NCI-H2227 (cell line): ENCODE measurements around the gene PSMD8.
"Not testable (repeated sequence)": the region's sequence is repeated elsewhere in the genome, so short reads cannot be mapped to it uniquely, and the experiment has no call there.

Experiments used
- DNase-seq: peaks from one replicate; lab custom pipeline; 2025; ENCODE audit not compliant: unreplicated experiment; lab: John Stamatoyannopoulos, UW

PSMD8 gene

GRCh38 chr19:38361633-38362075, 12.7 kb upstream of the PSMD8 start:
- peak; percentile 100 for DNase-seq

DNA sequence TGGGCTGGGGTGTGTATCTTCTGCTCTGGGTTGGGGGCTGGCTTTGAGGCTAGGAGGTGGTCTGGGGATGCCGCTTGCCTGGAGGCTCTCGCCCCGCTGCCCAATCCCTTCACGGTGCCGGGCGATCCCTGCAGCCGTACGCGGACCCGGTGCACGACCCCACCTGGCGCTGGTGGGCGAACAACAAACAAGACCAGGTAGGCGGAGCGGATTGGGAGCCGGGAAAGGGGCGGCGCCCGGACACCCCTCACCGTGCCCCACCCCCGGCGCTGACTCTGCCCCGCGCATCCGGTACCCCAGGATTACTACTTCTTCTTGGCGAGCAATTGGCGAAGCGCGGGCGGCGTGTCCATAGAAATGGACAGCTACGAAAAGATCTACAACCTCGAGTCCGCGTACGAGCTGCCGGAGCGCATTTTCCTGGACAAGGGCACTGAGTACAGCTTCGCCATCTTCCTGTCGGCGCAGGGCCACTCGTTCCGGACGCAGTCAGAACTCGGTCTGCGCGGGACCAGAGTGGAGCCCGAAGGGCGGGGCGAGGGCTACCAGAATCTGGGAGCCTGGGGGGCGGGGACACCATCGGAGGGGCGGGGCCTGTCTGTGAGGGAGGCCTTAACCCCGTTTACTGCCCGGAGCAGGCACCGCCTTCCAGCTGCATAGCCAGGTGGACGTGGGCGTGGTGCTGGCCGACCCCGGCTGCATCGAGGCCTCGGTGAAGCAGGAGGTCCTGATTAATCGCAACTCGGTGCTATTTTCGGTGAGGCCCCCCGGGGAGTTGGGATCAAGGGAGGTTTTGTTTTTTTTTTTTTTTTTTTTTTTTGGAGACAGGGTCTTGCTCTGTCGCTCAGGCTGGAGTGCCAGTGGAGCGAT, 12.1 kb upstream of the PSMD8 start:
- peak; percentile 100 for DNase-seq

- DNase-seq = not testable (repeated sequence)
These were observed 11.3 kb upstream of the PSMD8 start for GRCh38 chr19:38362946-38363688.

- no peak for DNase-seq
These were observed 7.3 kb upstream of the PSMD8 start for GRCh38 chr19:38367041-38367440.

- DNase-seq = no peak
These were observed 4.8 kb upstream of the PSMD8 start for GRCh38 chr19:38369584-38369983.

DNA sequence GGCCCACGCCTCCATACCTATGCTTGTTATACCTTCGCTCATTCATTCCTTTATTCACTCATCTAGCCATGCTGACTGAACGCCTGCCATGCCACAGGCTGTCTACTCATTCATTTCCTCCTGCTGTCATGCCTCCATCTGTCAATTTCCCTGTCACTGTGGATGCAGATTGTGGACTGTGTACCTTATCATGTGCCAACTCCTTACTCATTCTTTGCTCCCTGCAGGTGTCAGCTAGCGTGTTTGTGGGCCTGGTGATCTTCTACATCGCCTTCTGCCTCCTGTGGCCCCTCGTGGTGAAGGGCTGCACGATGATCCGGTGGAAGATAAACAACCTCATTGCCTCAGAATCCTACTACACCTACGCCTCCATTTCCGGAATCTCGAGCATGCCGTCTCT, 4.1 kb upstream of the PSMD8 start:
- DNase-seq = no peak

GRCh38 chr19:38371081-38371480, 3.3 kb upstream of the PSMD8 start:
- no peak for DNase-seq

- DNase-seq = no peak
These were observed 452 bp upstream of the PSMD8 start for GRCh38 chr19:38373907-38374331.

DNA sequence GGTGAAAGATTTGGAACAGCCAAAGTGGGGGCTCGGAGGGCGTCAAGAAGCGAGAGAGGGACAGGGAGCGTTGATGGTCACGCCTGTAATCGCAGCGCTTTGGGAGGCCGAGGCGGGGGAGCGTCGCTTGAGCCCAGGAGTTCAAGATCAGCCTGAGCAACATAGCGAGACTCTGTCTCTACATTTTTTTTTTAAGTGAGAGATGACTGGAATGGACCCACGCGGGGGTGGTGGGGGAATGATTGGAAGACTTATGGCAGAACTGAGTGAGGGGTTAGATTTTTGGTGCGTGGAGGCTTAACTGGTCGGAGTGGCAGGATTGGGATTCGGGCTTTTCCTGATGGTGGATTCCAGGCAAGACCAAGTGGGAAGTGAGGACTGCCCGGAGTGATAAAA, 725 bp downstream of the PSMD8 start:
- DNase-seq = peak; percentile 89

DNA sequence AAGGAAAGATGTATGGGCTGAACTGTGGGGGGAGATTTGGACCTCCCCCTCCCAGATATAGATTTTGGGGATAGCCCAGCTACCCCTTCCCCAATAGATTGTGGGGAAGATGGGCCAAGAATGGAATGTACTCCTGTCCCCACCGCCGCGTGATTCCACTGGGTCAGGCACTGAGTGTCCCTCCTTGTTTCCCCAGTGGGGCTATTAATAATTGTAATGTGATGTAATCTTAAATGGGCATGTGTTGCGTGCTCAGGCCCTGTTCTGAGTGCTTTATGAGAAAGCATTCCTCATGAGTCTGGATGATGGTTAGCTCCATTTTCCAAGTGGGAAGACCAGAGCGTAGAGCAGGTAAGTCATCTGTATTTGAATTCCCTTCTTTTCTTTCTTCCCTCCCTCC, 1.4 kb downstream of the PSMD8 start:
- DNase-seq = no peak

DNA sequence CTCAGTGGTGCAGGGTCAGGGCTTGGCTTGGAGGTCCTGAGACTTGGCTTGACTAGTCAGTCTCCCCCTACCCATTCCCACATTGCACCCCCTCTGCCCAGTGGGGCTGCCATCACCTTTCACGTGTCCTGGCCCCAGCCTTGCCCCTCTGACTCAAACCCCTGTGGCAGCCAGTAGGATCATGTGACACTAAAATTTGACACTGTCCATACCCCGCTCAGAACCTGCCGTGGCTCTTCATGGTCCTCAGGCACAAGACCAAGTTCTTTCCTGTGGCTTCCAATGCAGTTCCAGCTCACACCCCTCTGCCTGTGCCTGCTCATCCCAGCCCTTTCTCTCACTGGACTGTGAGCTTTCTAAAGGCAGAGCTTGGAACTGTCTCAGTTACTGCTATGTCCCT, 2.2 kb downstream of the PSMD8 start:
- DNase-seq = no peak

GRCh38 chr19:38377052-38377451, 2.7 kb downstream of the PSMD8 start:
- DNase-seq = no peak

DNA sequence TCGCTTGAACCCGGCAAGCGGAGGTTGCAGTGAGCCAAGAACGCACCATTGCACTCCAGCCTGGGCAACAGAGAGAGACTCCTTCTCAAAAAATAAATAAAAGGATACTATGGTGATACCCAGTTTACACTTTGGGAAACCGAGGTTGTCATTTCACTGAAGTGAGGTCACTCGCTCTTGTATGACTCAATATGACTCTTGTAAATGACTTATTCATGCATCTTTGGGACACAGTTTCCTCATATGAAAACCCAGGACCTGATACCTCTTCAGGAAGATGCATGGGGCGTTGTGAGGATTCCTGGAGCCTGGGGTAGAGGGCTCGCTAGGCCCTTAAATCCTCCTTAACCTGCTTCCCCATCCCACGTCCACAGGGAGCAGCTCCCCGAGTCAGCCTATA, 4.5 kb downstream of the PSMD8 start:
- no peak for DNase-seq

DNA sequence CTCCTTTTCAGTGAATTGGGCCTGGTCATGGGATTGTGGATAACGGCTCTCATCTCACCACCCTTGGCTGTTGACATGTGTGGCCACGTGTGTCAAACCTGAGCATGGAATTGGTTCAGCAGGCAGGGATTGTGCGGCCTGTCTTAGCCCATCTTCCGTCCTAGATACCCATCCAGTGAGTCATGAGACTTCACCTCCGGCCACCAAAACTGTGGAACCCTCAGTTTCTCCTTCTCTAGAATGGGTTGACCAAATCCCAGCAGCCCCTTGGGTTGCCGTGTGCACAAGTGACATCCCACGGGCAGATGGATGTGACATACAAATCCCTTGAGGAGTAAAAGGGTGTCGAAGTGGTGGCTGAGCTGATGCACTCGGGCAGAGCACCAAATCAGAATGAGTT, 6.8 kb downstream of the PSMD8 start:
- DNase-seq = no peak

GRCh38 chr19:38383184-38383583, 8.8 kb downstream of the PSMD8 start:
- DNase-seq = no peak

- no peak for DNase-seq
These were observed 9.4 kb downstream of the PSMD8 start for GRCh38 chr19:38383743-38384142.

DNA sequence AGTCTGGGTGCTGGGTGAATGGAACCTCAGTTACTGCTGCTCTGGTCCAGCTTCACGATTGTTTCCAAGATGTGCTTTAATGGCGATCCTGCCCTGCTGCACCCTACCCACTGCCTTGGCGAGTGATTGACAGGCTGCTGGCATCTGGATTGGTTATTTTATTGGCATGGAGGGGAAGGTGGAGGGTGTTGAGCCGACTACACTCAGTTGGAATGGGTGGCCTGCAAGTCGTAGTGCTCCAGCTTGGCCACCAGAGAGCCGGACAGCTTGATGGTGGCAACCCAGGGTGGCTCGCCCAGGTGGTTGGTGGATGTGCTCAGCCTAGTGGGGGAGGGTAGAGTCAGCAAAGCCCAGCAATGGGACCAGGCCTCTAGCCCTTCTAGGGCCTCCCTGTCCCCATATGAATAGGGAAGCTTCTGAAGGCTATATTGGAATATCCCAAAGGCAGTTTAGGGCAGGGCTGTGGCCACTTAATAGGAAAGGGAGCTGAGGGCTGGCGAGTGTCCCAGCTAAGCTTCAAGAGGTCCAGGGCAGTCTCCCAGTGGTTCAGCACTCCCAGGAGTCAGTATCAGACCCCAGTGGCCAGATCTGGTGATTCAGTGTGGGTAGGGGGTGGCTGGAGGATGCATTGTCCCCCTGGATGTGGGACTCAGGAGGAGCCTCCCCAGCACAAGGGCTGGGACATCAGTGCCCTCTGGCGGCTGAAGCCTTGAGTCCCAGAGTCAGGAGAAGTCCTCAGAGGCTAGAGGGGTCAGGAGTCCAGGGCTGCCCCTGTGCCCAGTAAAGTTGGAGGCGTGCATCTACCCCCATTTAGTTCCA, 10.0 kb downstream of the PSMD8 start:
- DNase-seq = no peak

- DNase-seq = no peak
These were observed 10.9 kb downstream of the PSMD8 start for GRCh38 chr19:38385057-38385803.

GRCh38 chr19:38385804-38386257, 11.5 kb downstream of the PSMD8 start:
- DNase-seq = no peak

DNA sequence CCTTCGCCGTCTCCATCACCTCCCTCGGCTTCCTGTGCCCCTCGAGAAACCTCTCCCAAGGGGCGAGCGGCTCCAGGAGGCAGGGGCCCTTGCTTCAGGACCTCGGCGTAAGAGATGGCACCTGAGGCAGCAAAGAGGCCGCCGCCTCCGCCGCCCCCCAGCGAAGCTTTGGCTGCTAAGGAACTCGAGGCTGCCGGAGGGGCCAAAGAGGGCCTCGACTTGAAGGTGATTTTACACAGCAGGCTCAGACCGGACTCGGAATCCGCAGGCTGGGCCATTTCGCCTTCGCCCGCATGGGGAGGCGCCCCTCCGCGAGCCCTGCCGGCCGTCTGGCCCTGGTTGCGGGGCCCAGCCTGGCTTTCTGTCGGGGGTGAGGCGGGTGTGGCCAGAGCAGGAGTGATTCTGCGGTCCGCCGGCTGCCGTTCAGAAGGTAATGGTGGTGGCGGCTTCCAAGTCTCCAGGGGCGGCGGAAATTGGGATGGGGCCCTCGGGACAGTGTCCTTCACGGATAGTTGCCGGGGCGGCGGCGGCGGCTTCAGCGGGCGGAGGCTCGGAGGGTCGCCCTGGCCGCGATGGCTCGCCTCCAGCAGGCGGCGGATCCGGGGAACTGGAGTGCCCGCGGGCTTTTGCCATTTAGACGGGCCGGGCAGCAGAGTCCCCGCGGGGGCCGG, 12.1 kb downstream of the PSMD8 start:
- no peak for DNase-seq
